SHP77 (cell line): Measurements from ENCODE around the gene TRPM6.

Experiments used
- DNase-seq, 2 experiments: peaks; one replicate each; lab custom pipeline; 2025; lab: John Stamatoyannopoulos, UW

The TRPM6 gene

GRCh38 chr9:74775396-74775795 lies 112.3 kb downstream of the TRPM6 start:
- DNase-seq = no peak

- peak; percentile 26 to 47 for DNase-seq
Measured at GRCh38 chr9:74773886-74774479, 113.7 kb downstream of the TRPM6 start.

- DNase-seq = no peak
Measured at GRCh38 chr9:74772121-74772520, 115.6 kb downstream of the TRPM6 start.

DNA sequence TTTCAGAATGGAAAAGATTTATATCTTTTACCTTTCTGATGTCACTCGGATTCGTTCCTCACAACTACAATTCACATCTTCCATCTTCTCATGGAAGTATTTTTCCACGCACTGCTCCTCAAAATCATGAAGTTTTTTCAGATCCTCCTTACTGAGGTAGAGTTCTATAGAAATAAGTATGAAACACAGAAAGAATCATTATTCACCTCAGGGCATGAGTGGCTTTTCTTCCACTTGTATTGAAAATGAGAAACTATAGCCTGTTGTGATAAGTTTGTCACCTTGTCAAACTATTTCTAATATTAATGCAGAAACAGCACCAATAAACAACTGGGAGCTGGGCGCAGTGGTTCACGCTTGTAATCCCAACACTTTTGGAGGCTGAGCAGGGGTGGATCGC lies 116.0 kb downstream of the TRPM6 start:
- DNase-seq = no peak

DNA sequence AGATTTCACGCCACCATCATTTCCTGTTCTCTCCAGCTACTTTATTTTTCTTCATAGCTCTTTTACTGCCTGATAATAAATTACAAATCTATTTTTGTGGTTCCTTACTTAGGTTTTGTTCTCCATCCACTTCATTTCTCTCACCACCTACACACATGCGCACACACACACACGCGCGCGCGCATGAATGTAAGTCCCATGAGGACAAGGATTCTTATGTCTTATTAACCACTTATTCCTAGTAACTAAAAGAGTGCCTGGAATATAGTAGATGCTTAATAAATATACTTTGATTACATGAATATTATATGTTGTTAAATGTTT lies 116.5 kb downstream of the TRPM6 start:
- DNase-seq = no peak

GRCh38 chr9:74770508-74771261 lies 117.0 kb downstream of the TRPM6 start:
- DNase-seq = peak in 1 of 2 experiments; percentile 0

GRCh38 chr9:74765481-74765971 lies 122.2 kb downstream of the TRPM6 start:
- DNase-seq = no peak

DNA sequence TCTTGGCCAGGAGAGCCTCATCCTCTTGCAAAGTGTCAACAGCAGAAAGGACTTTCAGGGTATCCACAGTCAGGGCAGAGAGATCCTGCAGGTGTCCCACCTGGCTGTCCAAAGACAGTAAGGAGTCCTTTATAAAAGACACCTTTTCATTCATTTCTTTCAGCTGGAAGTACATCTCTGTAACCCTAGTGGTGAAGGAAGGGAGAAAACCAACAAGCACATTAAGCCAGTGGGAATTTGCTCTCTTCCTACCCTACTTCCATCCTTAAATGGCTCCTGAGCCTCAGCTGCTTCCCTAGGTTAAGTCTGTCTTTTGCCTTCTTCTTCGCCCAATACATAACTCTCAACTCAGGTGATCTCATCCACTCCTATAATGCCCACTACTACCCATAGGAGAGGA lies 124.8 kb downstream of the TRPM6 start:
- DNase-seq = no peak

GRCh38 chr9:74760031-74760700 lies 127.6 kb downstream of the TRPM6 start:
- DNase-seq = no peak

GRCh38 chr9:74755999-74756398 lies 131.7 kb downstream of the TRPM6 start:
- no peak for DNase-seq

DNA sequence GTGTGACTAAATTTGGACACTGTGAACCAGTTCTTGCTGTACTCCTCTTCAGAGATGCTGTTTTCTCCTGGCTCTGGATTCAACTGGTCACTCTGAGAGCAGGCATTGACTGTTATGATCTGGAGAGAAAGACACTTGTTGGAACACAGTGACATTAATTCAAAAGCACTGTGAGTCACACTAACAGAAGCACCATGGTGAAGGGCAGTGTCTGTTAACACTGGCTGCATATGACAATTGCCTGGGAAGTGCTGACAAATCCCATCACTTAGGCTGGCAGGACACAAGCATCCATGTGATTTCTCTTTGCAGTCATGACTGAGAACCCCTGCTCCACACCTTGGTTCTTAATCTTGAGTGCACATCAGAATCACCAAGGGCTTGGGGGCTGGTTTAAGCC lies 132.4 kb downstream of the TRPM6 start:
- DNase-seq = no peak

GRCh38 chr9:74753650-74754049 lies 134.1 kb downstream of the TRPM6 start:
- DNase-seq = no peak

DNA sequence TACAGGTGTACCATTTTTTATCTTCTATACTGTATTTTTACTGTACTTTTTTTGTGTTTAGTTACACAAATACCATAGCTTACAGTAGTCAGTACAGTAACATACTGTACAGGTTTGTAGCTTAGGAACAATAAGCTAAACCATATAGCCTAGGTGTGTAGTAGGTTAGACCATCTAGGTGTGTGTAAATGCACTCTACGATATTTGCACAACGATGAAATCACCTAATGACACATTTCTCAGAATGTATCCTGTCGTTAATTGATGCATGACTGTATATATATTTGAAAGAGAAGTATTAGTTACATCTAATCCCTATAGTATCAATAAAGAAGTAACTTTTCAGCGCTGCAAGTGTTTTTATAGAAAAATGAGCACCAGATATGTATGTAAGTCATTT lies 138.8 kb downstream of the TRPM6 start:
- DNase-seq = no peak

DNA sequence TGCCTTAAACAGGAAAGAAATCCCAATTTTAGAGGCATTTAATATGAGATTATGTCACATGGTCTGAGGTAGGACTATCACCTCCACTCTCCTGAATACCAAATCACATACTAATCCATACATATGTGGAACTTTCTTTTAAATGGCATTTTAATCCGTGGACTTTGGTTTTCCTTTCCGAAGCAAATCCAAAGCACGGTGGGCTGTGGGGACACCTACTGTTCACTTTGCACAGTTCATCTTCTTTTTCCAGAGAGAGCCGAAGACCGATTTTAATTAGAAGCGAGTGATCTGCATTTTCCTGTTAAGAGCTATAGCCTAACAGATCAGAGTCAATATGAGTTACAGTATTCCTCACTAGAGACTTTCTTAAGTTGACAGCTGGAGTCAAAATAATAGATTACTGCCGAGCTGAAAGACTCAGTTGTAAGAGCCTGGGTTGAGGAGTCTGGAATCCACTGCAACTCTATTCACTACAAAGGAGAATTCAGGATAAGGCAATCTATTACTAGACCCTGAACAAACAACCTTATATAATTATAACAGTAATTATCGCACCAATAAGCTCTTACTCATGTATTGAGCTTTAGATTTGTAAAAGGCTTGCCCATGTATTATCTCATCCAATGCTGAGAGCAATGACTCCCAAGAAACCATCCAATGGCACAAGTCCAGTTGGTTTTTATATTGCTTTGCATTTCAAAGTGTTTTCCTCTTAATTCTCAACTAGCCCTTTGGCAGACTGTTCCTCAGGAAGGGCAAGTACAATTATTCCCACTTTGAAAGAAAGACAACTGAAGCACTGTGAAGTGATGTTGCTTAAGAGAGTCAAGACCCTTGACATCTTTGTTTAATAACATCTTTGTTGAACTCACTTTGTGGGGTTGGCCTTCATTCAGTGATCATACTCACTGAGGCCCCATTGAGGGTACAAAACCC lies 144.7 kb downstream of the TRPM6 start:
- DNase-seq = no peak

GRCh38 chr9:74742191-74742790 lies 145.4 kb downstream of the TRPM6 start:
- no peak for DNase-seq

DNA sequence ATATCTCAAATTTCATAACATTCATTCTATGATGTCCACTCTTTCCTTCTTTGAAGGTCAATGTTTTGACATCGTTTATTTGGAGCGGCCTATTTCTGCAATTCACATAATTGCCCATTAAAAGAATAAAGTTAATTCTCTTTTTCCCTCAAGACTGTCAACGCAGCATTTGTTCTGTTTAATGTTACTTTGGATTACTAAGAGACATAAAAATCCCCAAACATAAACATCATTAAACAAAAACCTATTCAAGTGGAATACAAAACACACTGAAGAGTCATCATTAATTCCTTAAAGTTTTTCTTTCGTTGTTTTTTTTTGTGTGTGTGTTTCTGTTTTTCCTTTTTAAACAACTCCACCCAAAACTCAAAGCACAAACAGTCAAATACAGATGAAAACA lies 151.1 kb downstream of the TRPM6 start:
- DNase-seq = no peak

- DNase-seq = no peak
Measured at GRCh38 chr9:74735761-74736160, 152.0 kb downstream of the TRPM6 start.

GRCh38 chr9:74729136-74729695 lies 158.5 kb downstream of the TRPM6 start:
- DNase-seq = no peak

DNA sequence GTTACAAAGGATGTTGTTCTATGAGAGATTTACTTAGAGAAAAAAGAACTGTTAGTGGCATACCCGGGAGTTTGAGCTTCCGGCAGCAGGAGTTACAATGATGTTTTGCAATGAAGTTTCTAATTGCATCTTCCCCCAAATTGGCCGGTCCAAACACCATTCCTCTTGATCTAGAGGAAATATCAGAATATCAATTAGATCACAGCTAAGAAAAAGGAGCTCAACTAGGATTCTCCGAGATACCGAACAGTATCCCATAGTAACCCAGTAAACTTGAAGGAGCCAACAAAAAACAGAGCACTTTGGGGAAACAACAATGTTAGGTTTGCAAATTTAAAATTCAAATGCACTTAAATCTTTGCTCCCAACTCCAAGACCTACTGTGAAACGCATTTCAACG lies 159.5 kb downstream of the TRPM6 start:
- DNase-seq = no peak

DNA sequence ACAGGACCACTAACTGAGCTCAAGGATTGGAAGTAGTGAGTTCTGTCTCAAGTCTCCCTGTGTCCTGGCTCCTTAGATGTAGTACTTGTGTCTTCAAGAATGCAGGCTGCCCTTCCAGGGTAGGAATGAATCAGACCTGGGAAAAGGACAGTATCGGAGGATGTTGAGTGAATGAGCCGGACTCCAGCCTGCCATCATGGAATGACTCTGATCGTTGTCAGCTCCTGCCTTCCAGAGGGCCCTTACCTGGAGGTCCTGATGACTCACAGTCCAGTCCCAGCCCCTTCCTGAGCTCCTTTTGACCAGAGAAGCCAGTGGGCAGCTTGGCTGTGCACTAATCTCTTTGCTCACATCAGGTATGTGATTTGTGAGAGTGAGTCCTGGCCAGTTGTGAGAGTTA lies 161.1 kb downstream of the TRPM6 start:
- DNase-seq = no peak

DNA sequence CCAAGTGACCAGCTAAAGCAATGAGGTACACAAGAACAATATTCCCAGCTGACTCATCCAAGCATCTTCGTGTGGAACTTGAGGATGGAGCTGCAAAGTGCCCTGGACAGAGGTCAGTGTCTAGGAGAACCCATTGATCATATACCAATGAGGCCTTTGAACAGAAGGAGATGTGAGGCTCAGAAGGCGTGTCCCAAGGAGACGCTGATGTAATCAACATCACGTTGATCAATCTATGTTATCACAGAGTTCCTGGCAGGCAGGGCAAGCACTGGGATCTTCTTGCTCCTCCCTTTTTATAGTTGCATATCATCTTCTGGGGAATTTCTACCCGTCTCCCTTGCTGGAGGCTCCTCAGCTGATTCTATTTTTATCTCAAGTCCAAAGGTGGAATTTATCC lies 163.4 kb downstream of the TRPM6 start:
- no peak for DNase-seq
